HCT116 (cell line): ENCODE data around the gene TSPAN11. TPM values are rescaled to one million over a fixed set of nuclear protein-coding genes. Genes with fewer than 3 reads are reported as not detected.

Experiments
- ATAC-seq: fragments of 200-7000 bp; cut with Tn5 transposase; 2 replicates; pipeline ENCODE4 v1.9.1; 2020; ENCODE audit warnings: mild to moderate bottlenecking, moderate library complexity
- BruUV-seq: library from RNA; stranded (reverse); fragments of 400-500 nt; replicated peaks from 2 replicates; lab custom pipeline; 2021; lab: Mats Ljungman, UMichigan
- CTCF ChIA-PET: fragments of 300-600 bp; sonication (Branson Sonifier 250); formaldehyde crosslinking; loops from one replicate; lab custom pipeline; 2021; ENCODE audit warnings: antibody characterized with exemption; lab: Charles Lee
- POLR2A ChIA-PET: fragments of 300-600, 350-600 bp; sonication (Branson Sonifier 250); formaldehyde crosslinking; loops from one replicate; lab custom pipeline; 2021; ENCODE audit warnings: antibody characterized with exemption; lab: Charles Lee
- RAD21 ChIA-PET, 2 experiments: fragments of 300-600 bp; sonication (Branson Sonifier 250); formaldehyde crosslinking; loops; one replicate each; lab custom pipeline; 2023; ENCODE audit warnings: low total read pairs in 2 of 2; ENCODE audit not compliant: uncharacterized antibody in 2 of 2, unreplicated experiment in 2 of 2, low non-redundant PET in 1 of 2; lab: Charles Lee
- DNase-seq: peaks from one replicate; pipeline ENCODE4 v3.0.0-alpha.2; 2010; ENCODE audit warnings: low read depth, low spot score
- H2AFZ ChIP-seq: fragments of 200-600 bp; shearing (Covaris generic), sonication (generic); 2 replicates; pipeline ENCODE4 v1.6.1; 2017; ENCODE audit warnings: low read depth, mixed run types, mixed read lengths, antibody characterized with exemption, low read length; ENCODE audit not compliant: poor library complexity, severe bottlenecking
- H3K27ac ChIP-seq: 2 replicates; pipeline ENCODE4 v1.5.1; 2012; ENCODE audit warnings: low read depth, low read length
- H3K27me3 ChIP-seq: fragments of 200-600 bp; sonication (generic); 2 replicates; pipeline ENCODE4 v1.6.1; 2016; ENCODE audit warnings: mixed run types, low read length, mixed read lengths; ENCODE audit not compliant: insufficient read depth
- H3K36me3 ChIP-seq, 2 experiments: fragments of 200-500 bp in 1 of 2; fragments of 200-600 bp in 1 of 2; sonication (Bioruptor generic) in 1 of 2; sonication (generic) in 1 of 2; 2 replicates each; pipeline versions ENCODE4 v1.5.1 to v1.6.1; 2014 to 2016; ENCODE audit warnings: low read length in 2 of 2, inconsistent platforms in 1 of 2, mixed read lengths in 1 of 2, mixed run types in 1 of 2; ENCODE audit not compliant: insufficient read depth in 2 of 2, control insufficient read depth in 1 of 2
- H3K4me1 ChIP-seq, 2 experiments: fragments of 200-600 bp in 1 of 2; sonication (generic) in 1 of 2; 2 replicates each; pipeline versions ENCODE4 v1.5.1 to v1.6.1; 2012 to 2017; ENCODE audit warnings: low read length in 2 of 2, inconsistent platforms in 1 of 2, mild to moderate bottlenecking in 1 of 2, mixed read lengths in 1 of 2, mixed run types in 1 of 2, moderate library complexity in 1 of 2; ENCODE audit not compliant: insufficient read depth in 2 of 2, control insufficient read depth in 1 of 2
- H3K4me2 ChIP-seq: fragments of 200-600 bp; sonication (generic); 2 replicates; pipeline ENCODE4 v1.6.1; 2017; ENCODE audit warnings: mixed run types, low read length, mixed read lengths
- H3K4me3 ChIP-seq, 2 experiments: fragments of 200-600 bp in 1 of 2; sonication (generic) in 1 of 2; replicated peaks in 1 of 2; 2 replicates each; pipeline ENCODE4 v1.5.1; 2011 to 2016; ENCODE audit warnings: low read length in 2 of 2, control low read depth in 1 of 2, low read depth in 1 of 2, mild to moderate bottlenecking in 1 of 2, mixed read lengths in 1 of 2, mixed run types in 1 of 2
- H3K79me2 ChIP-seq: fragments of 200-600 bp; sonication (generic); 2 replicates; pipeline ENCODE4 v1.6.1; 2017; ENCODE audit warnings: mild to moderate bottlenecking, mixed run types, low read length, moderate library complexity, mixed read lengths; ENCODE audit not compliant: insufficient read depth
- H3K9ac ChIP-seq: fragments of 200-600 bp; sonication (generic); 2 replicates; pipeline ENCODE4 v1.6.1; 2016; ENCODE audit warnings: low read length, mixed read lengths
- H3K9me2 ChIP-seq: fragments of 200-600 bp; sonication (generic), shearing (Covaris generic); 2 replicates; pipeline ENCODE4 v1.6.1; 2017; ENCODE audit warnings: mixed run types, mild to moderate bottlenecking, moderate library complexity; ENCODE audit not compliant: insufficient read depth
- H3K9me3 ChIP-seq, 2 experiments: fragments of 200-500 bp in 1 of 2; fragments of 200-600 bp in 1 of 2; sonication (Bioruptor generic) in 1 of 2; sonication (generic) in 1 of 2; 2 replicates each; pipeline ENCODE4 v1.6.1; 2014 to 2017; ENCODE audit warnings: low read length in 2 of 2, mixed read lengths in 2 of 2, inconsistent platforms in 1 of 2, low read depth in 1 of 2, mild to moderate bottlenecking in 1 of 2, mixed run types in 1 of 2, moderate library complexity in 1 of 2; ENCODE audit not compliant: control insufficient read depth in 1 of 2, insufficient read depth in 1 of 2
- H4K20me1 ChIP-seq: fragments of 200-600 bp; sonication (generic), shearing (Covaris generic); 2 replicates; pipeline ENCODE4 v1.6.1; 2017; ENCODE audit warnings: mixed run types, mild to moderate bottlenecking, moderate library complexity; ENCODE audit not compliant: insufficient read depth
- ATF3 ChIP-seq: IDR thresholded peaks from 2 replicates; pipeline ENCODE4 v1.6.1; 2012
- CEBPB ChIP-seq: IDR thresholded peaks from 2 replicates; pipeline ENCODE4 v1.6.1; 2012; ENCODE audit warnings: low read depth
- CTCF ChIP-seq, 3 experiments: fragments of 200-600 bp in 1 of 3; sonication (generic) in 1 of 3; IDR thresholded peaks in 2 of 3; conservative IDR thresholded peaks in 1 of 3; 2 replicates each; pipeline ENCODE4 v1.5.1; 2012 to 2017; ENCODE audit warnings: low read depth in 2 of 3, low read length in 2 of 3, antibody characterized with exemption in 1 of 3, borderline replicate concordance in 1 of 3, control low read depth in 1 of 3, mild to moderate bottlenecking in 1 of 3, mixed read lengths in 1 of 3, mixed run types in 1 of 3, moderate library complexity in 1 of 3; ENCODE audit not compliant: insufficient read depth in 1 of 3
- ELF1 ChIP-seq: IDR thresholded peaks from 2 replicates; pipeline ENCODE4 v1.6.1; 2012; ENCODE audit warnings: low read depth, borderline replicate concordance
- EZH2phosphoT487 ChIP-seq: fragments of 200-600 bp; IDR thresholded peaks from 2 replicates; pipeline ENCODE4 v1.6.1; 2018; ENCODE audit warnings: antibody characterized with exemption, borderline replicate concordance
- FOSL1 ChIP-seq: IDR thresholded peaks from 2 replicates; pipeline ENCODE4 v1.6.1; 2012; ENCODE audit warnings: low read depth
- JUND ChIP-seq: IDR thresholded peaks from 2 replicates; pipeline ENCODE4 v1.6.1; 2012
- POLR2AphosphoS5 ChIP-seq: IDR thresholded peaks from 2 replicates; pipeline ENCODE4 v1.6.1; 2011; ENCODE audit warnings: mild to moderate bottlenecking, low read depth, low read length, moderate library complexity
- RAD21 ChIP-seq: IDR thresholded peaks from 2 replicates; pipeline ENCODE4 v1.6.1; 2012; ENCODE audit warnings: low read depth, mild to moderate bottlenecking
- REST ChIP-seq: IDR thresholded peaks from 2 replicates; pipeline ENCODE4 v1.6.1; 2012; ENCODE audit warnings: low read depth
- SRF ChIP-seq: IDR thresholded peaks from 2 replicates; pipeline ENCODE4 v1.6.1; 2012; ENCODE audit warnings: low read depth
- ZBTB33 ChIP-seq: IDR thresholded peaks from 2 replicates; pipeline ENCODE4 v1.6.1; 2011; ENCODE audit warnings: mild to moderate bottlenecking, low read length, moderate library complexity; ENCODE audit not compliant: insufficient replicate concordance; ENCODE audit errors: extremely low read depth
- intact Hi-C: fragments of 100-400 bp; cut with micrococcal nuclease; formaldehyde crosslinking; loops from 2 replicates; pipeline ENCODE4 v1.10.0; 2022
- total RNA-seq: library from RNA; stranded (reverse); gene quantifications from one replicate; pipeline ENCODE4 v1.2.1, GENCODE V29; 2021; ENCODE audit not compliant: unreplicated experiment

The TSPAN11 gene
- total RNA-seq, 1 experiment from 2014 or later: not detected

GRCh38 chr12:30932881-30933280, 6.3 kb downstream of the TSPAN11 start:
- Histone ChIP-seq H4K20me1 (no peaks in the 10 kb centered on the region), H3K9me3 (no peaks in the 10 kb centered on the region), H3K79me2 (no peaks in the 10 kb centered on the region), H3K27ac (no peak overlapping the region), H3K9ac (no peak overlapping the region), H3K9me2 (no peaks in the 10 kb centered on the region), H3K4me2 (no peak overlapping the region), H3K27me3 (peaks cover 10% of the 10 kb centered on the region; the same call in 1 of the 2 replicates), H3K4me3 (no peak overlapping the region), H3K4me1 (no peaks in the 10 kb centered on the region), H2AFZ (no peak overlapping the region), H3K36me3 (no peaks in the 10 kb centered on the region)
- DNase-seq: no peak
- ChIA-PET POLR2A (no interaction called here), RAD21 (no interaction called here), CTCF (no interaction called here)
- BruUV-seq: no TSS peak
- intact Hi-C loops: no loop called here
- no peak for ATAC-seq
- TF ChIP-seq JUND (no peak), FOSL1 (no peak), CEBPB (no peak), ZBTB33 (no peak), EZH2phosphoT487 (no peak), CTCF (IDR thresholded peaks at IDR 0.05 in 2 of 3, conservative IDR thresholded peaks at IDR 0.05 in 1 of 3; ENCODE audit: borderline replicate concordance in 1 of 3, insufficient read depth in 1 of 3, low read depth in 2 of 3, low read length in 2 of 3) (no peak), SRF (no peak), REST (no peak), ELF1 (no peak), POLR2AphosphoS5 (no peak), ATF3 (no peak), RAD21 (no peak)
